Natural killer cell (primary cell): ENCODE measurements around the gene HCFC1. TPM values are rescaled to one million over a fixed set of nuclear protein-coding genes. Genes with fewer than 3 reads are reported as not detected.

Source experiments
- ATAC-seq, 3 donors: fragments of 150-1000 bp in 2 of 3; fragments of 200-7000 bp in 1 of 3; cut with Tn5 transposase; 1 replicate in 1 of 3; 2 replicates in 2 of 3; pipeline ENCODE4 v1.10.0; 2021; ENCODE audit warnings: mild to moderate bottlenecking in 2 of 3, moderate library complexity in 2 of 3
- DNase-seq, 2 donors: peaks; one replicate each; pipeline versions ENCODE4 v3.0.0 to v3.0.0-alpha.2; 2013 to 2021; ENCODE audit warnings: mixed read lengths in 1 of 2
- H3K27ac ChIP-seq: one replicate; pipeline ENCODE4 v1.5.1; 2013; ENCODE audit warnings: mild to moderate bottlenecking, low read length
- H3K27me3 ChIP-seq: one replicate; pipeline ENCODE4 v1.6.1; 2013; ENCODE audit warnings: low read length; ENCODE audit not compliant: control insufficient read depth, insufficient read depth
- H3K36me3 ChIP-seq: one replicate; pipeline ENCODE4 v1.6.1; 2013; ENCODE audit warnings: low read length; ENCODE audit not compliant: control insufficient read depth, insufficient read depth
- H3K4me1 ChIP-seq: one replicate; pipeline ENCODE4 v1.6.1; 2013; ENCODE audit warnings: low read length; ENCODE audit not compliant: control insufficient read depth, insufficient read depth
- H3K4me3 ChIP-seq: one replicate; pipeline ENCODE4 v1.5.1; 2013; ENCODE audit warnings: low read length
- H3K9me3 ChIP-seq: one replicate; pipeline ENCODE4 v1.6.1; 2013; ENCODE audit warnings: low read length; ENCODE audit not compliant: control insufficient read depth, insufficient read depth
- H3K27ac Mint-ChIP-seq, 2 donors: one replicate each; pipeline ENCODE4 v1.8.0; 2022; ENCODE audit warnings: mild to moderate bottlenecking in 2 of 2, mixed read lengths in 2 of 2, moderate library complexity in 1 of 2
- H3K27me3 Mint-ChIP-seq, 2 donors: one replicate each; pipeline ENCODE4 v1.8.0; 2022; ENCODE audit warnings: low read depth in 2 of 2, mixed read lengths in 2 of 2
- H3K36me3 Mint-ChIP-seq: one replicate; pipeline ENCODE4 v1.8.0; 2022; ENCODE audit warnings: mixed read lengths
- H3K4me1 Mint-ChIP-seq, 2 donors: one replicate each; pipeline ENCODE4 v1.8.0; 2022; ENCODE audit warnings: mixed read lengths in 2 of 2
- H3K4me3 Mint-ChIP-seq: one replicate; pipeline ENCODE4 v1.8.0; 2022; ENCODE audit warnings: mild to moderate bottlenecking, moderate library complexity, mixed read lengths
- H3K9me3 Mint-ChIP-seq, 2 donors: one replicate each; pipeline ENCODE4 v1.8.0; 2022; ENCODE audit warnings: mixed read lengths in 2 of 2
- WGBS: methylation state at CpG from one replicate; pipeline ENCODE4 v1.1.7; 2013; ENCODE audit warnings: missing lambda C conversion rate; ENCODE audit not compliant: insufficient coverage; 5-methylcytosine and 5-hydroxymethylcytosine counted together
- intact Hi-C: fragments of 100-400 bp; cut with micrococcal nuclease; formaldehyde crosslinking; loops from one replicate; pipeline ENCODE4 v1.14.2; 2022
- total RNA-seq, 4 donors: library from RNA; stranded (reverse); fragments of 120-200 nt in 1 of 4; gene quantifications; one replicate each; pipeline versions ENCODE4 v1.2.3 to v1.2.4, GENCODE V29; 2013 to 2022
- TF ChIP-seq, protein P1 (sequence below): fragments of 200-600 bp; IDR thresholded peaks from one replicate; pipeline ENCODE4 v1.8.0; 2022; ENCODE audit warnings: antibody characterized with exemption

The HCFC1 gene
- total RNA-seq, 3 donors from 2014 or later (not counting 1 experiment from before 2014, with no cell fraction given), result 65.2 to 76.7 (median 67.5) TPM

DNA sequence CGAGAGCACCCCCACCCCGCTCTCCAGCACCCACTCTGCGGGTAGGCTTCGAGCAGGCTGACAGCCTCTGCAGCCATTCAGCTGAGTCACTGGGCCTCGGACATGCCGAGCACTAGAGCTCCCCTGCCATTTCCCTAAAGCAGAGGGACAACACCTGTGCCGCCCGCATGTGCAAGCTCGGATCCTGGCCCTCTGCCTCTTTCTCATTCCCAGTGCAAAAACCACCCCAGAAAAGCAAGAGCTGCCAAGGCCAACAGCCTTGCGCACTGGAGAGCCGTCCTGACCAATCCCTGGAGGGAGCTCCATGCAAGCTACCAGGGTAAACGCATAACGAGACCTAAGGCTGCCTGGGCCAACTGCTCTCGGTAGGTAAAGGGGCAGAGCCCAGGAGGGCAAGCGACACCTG lies 5.3 kb downstream of the HCFC1 start:
- WGBS, result 68% methylated on average over 15 of the region's 15 CpGs
- H3K27me3 Mint-ChIP-seq, result no peaks in the 10 kb centered on the region
- H3K27ac ChIP-seq, result peak overlapping the region; percentile 83
- peaks cover 28 to 48% of the 10 kb centered on the region in 2 donors for H3K4me1 Mint-ChIP-seq
- peak overlapping the region; percentile 97 to 99 for H3K27ac Mint-ChIP-seq
- H3K4me3 Mint-ChIP-seq, result peak overlapping the region; percentile 47
- no peak overlapping the region for H3K4me3 ChIP-seq
- ATAC-seq, result no peak
- no peaks in the 10 kb centered on the region for H3K36me3 Mint-ChIP-seq
- intact Hi-C loops, result loop anchor here (5.0 kb wide), 2 partner anchors 39 to 204 kb away; partner anchors contain the start of genes ARHGAP4 and PLXNB3
- no peaks in the 10 kb centered on the region for H3K9me3 Mint-ChIP-seq
- TF ChIP-seq, protein P1, sequence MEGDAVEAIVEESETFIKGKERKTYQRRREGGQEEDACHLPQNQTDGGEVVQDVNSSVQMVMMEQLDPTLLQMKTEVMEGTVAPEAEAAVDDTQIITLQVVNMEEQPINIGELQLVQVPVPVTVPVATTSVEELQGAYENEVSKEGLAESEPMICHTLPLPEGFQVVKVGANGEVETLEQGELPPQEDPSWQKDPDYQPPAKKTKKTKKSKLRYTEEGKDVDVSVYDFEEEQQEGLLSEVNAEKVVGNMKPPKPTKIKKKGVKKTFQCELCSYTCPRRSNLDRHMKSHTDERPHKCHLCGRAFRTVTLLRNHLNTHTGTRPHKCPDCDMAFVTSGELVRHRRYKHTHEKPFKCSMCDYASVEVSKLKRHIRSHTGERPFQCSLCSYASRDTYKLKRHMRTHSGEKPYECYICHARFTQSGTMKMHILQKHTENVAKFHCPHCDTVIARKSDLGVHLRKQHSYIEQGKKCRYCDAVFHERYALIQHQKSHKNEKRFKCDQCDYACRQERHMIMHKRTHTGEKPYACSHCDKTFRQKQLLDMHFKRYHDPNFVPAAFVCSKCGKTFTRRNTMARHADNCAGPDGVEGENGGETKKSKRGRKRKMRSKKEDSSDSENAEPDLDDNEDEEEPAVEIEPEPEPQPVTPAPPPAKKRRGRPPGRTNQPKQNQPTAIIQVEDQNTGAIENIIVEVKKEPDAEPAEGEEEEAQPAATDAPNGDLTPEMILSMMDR, result no peak
- H3K4me1 ChIP-seq, result peaks cover 51% of the 10 kb centered on the region
- no peaks in the 10 kb centered on the region for H3K9me3 ChIP-seq
- no peak for DNase-seq
- H3K36me3 ChIP-seq, result peaks cover 25% of the 10 kb centered on the region
- H3K27me3 ChIP-seq, result no peaks in the 10 kb centered on the region

DNA sequence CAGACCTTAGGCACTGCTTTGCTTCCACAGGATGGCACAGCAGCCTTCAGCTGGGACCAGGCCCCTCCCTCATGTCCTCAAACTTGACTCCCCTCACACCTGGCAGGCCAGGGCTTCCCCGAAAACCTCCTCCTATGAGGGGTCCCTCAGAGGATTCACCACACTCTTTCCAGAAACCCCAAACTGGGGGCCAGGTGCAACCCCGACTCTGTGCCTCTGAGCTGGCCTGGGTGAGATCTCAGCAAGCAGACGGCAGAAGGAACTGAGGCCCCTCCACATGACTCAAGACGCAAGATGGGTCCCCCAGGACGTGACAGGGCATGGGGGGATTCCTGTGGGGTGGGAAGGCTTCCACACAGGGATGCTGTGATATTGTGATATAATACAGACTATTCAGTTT lies 6.2 kb downstream of the HCFC1 start:
- 75% methylated on average over 5 of the region's 5 CpGs for WGBS
- DNase-seq, result no peak
- H3K27me3 Mint-ChIP-seq, result no peaks in the 10 kb centered on the region
- intact Hi-C loops, result loop anchor here (5.0 kb wide), 2 partner anchors 38 to 203 kb away; partner anchors contain the start of genes ARHGAP4 and PLXNB3
- H3K4me3 Mint-ChIP-seq, result no peak overlapping the region
- peak overlapping the region in 1 of 2 donors; percentile 97 for H3K27ac Mint-ChIP-seq
- H3K27me3 ChIP-seq, result no peaks in the 10 kb centered on the region
- H3K36me3 ChIP-seq, result peaks cover 33% of the 10 kb centered on the region
- H3K27ac ChIP-seq, result peak overlapping the region; percentile 83
- no peaks in the 10 kb centered on the region for H3K9me3 ChIP-seq
- ATAC-seq, result no peak
- peaks cover 51% of the 10 kb centered on the region for H3K4me1 ChIP-seq
- no peaks in the 10 kb centered on the region for H3K36me3 Mint-ChIP-seq
- TF ChIP-seq, protein P1, result no peak
- H3K9me3 Mint-ChIP-seq, result no peaks in the 10 kb centered on the region
- no peak overlapping the region for H3K4me3 ChIP-seq
- H3K4me1 Mint-ChIP-seq, result peaks cover 28 to 44% of the 10 kb centered on the region in 2 donors

DNA sequence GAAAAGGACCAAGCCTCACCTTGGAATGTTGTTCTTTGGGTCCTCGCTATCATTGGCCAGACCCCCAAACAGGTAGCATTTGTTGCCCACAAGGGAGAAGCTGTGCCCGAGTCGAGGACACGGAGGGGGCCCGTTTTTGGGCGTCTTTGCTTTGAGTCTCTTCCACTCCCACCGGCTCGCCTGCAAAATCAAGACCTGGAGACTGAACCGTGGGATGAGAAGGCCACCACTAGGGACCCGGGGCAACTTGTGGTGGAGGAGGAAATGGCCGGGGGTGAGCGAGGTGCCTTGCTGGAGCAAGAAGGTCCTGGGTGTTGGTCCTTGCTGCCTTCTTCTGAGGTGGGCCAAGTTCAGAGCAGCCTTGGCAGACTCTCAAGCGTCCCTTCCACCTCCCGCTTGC lies 7.5 kb downstream of the HCFC1 start:
- no peaks in the 10 kb centered on the region for H3K27me3 Mint-ChIP-seq
- H3K36me3 Mint-ChIP-seq, result no peaks in the 10 kb centered on the region
- no peak overlapping the region for H3K27ac Mint-ChIP-seq
- DNase-seq (no peak), ATAC-seq (no peak)
- Histone ChIP-seq H3K36me3 (peaks cover 45% of the 10 kb centered on the region), H3K27me3 (no peaks in the 10 kb centered on the region), H3K9me3 (no peaks in the 10 kb centered on the region), H3K27ac (no peak overlapping the region), H3K4me3 (no peak overlapping the region), H3K4me1 (peaks cover 43% of the 10 kb centered on the region)
- TF ChIP-seq, protein P1, result no peak
- H3K4me1 Mint-ChIP-seq, result peaks cover 22 to 38% of the 10 kb centered on the region in 2 donors
- no peaks in the 10 kb centered on the region for H3K9me3 Mint-ChIP-seq
- H3K4me3 Mint-ChIP-seq, result no peak overlapping the region
- intact Hi-C loops, result no loop called here
- WGBS, result 88% methylated on average over 12 of the region's 14 CpGs

DNA sequence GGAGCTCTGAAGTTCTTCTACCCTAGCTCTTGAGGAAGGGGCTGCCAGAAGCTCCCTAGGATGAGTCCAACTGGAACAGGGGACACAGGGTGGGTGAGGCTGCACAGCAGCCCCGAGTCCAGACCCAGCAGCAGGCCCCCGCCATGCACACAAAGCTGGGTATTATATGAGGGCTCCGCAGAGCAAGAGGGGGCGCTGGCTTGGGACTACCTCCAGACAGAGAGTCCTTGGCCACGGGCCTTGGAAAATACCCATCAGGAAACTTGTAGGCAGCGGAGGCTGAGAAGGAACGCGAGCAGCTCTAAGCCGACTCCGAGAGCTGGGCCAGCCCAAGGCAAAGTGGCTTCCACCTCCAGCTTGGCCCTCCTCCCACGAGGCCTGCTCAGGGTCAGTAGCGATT lies 8.1 kb downstream of the HCFC1 start:
- ATAC-seq (no peak), DNase-seq (no peak)
- Histone ChIP-seq H3K9me3 (no peaks in the 10 kb centered on the region), H3K27me3 (no peaks in the 10 kb centered on the region), H3K27ac (no peak overlapping the region), H3K4me3 (no peak overlapping the region), H3K4me1 (peaks cover 37% of the 10 kb centered on the region), H3K36me3 (peaks cover 50% of the 10 kb centered on the region)
- WGBS, result 95% methylated on average over 12 of the region's 12 CpGs
- no peak overlapping the region for H3K27ac Mint-ChIP-seq
- H3K27me3 Mint-ChIP-seq, result no peaks in the 10 kb centered on the region
- H3K36me3 Mint-ChIP-seq, result no peaks in the 10 kb centered on the region
- no peaks in the 10 kb centered on the region for H3K9me3 Mint-ChIP-seq
- intact Hi-C loops, result no loop called here
- H3K4me3 Mint-ChIP-seq, result no peak overlapping the region
- peaks cover 22 to 34% of the 10 kb centered on the region in 2 donors for H3K4me1 Mint-ChIP-seq
- TF ChIP-seq, protein P1, result no peak
